B cell (primary cell): ENCODE results near the gene DGKE. TPM values are rescaled to one million over a fixed set of nuclear protein-coding genes. Genes with fewer than 3 reads are reported as not detected.

Experiments
- ATAC-seq: fragments of 200-7000 bp; cut with Tn5 transposase; one replicate; pipeline ENCODE4 v1.10.0; 2021; ENCODE audit warnings: low read depth, mild to moderate bottlenecking, moderate number of reproducible peaks, moderate library complexity
- CTCF ChIA-PET: fragments of 350-600 bp; sonication (Branson Sonifier 250); formaldehyde crosslinking; loops from one replicate; lab custom pipeline; 2021; ENCODE audit warnings: antibody characterized with exemption, inconsistent platforms; lab: Charles Lee
- POLR2A ChIA-PET: fragments of 350-600 bp; sonication (Branson Sonifier 250); formaldehyde crosslinking; loops from one replicate; lab custom pipeline; 2021; ENCODE audit warnings: antibody characterized with exemption; lab: Charles Lee
- DNase-seq: peaks from one replicate; pipeline ENCODE4 v3.0.0; 2013
- H2AFZ ChIP-seq: 2 replicates; pipeline ENCODE4 v1.6.1; 2012; ENCODE audit warnings: mild to moderate bottlenecking, low read depth, low read length; ENCODE audit not compliant: insufficient read depth, poor library complexity, severe bottlenecking
- H3K27ac ChIP-seq, 2 donors: 1 replicate in 1 of 2; 2 replicates in 1 of 2; pipeline ENCODE4 v1.5.1; 2012 to 2013; ENCODE audit warnings: low read length in 2 of 2, mild to moderate bottlenecking in 2 of 2, moderate library complexity in 1 of 2
- H3K27me3 ChIP-seq, 4 experiments: fragments of 200-600 bp in 1 of 4; sonication (generic) in 1 of 4; replicated peaks in 1 of 4; 1 replicate in 2 of 4; 2 replicates in 2 of 4; pipeline versions ENCODE4 v1.6.1 to v1.7.0; 2013 to 2016; ENCODE audit warnings: low read length in 3 of 4, mild to moderate bottlenecking in 2 of 4, mixed read lengths in 1 of 4, moderate library complexity in 1 of 4; ENCODE audit not compliant: insufficient read depth in 4 of 4, control insufficient read depth in 3 of 4; ENCODE audit errors: control extremely low read depth in 1 of 4
- H3K36me3 ChIP-seq, 2 experiments: replicated peaks in 1 of 2; 1 replicate in 1 of 2; 2 replicates in 1 of 2; pipeline versions ENCODE4 v1.6.1 to v1.7.1; 2013; ENCODE audit warnings: low read length in 1 of 2; ENCODE audit not compliant: insufficient read depth in 2 of 2, control insufficient read depth in 1 of 2; ENCODE audit errors: control extremely low read depth in 1 of 2, extremely low read depth in 1 of 2
- H3K4me1 ChIP-seq, 2 donors: fragments of 200-600 bp in 1 of 2; sonication (generic) in 1 of 2; 1 replicate in 1 of 2; 2 replicates in 1 of 2; pipeline versions ENCODE4 v1.5.1 to v1.6.1; 2013 to 2017; ENCODE audit warnings: low read length in 2 of 2; ENCODE audit not compliant: control insufficient read depth in 2 of 2, insufficient read depth in 2 of 2
- H3K4me2 ChIP-seq: replicated peaks from 2 replicates; pipeline ENCODE3; 2012; ENCODE audit warnings: mild to moderate bottlenecking, low read depth, low read length; ENCODE audit not compliant: poor library complexity, severe bottlenecking
- H3K4me3 ChIP-seq, 5 experiments: fragments of 200-600 bp in 1 of 5; sonication (generic) in 1 of 5; 1 replicate in 3 of 5; 2 replicates in 2 of 5; pipeline versions ENCODE4 v1.5.1 to v1.7.0; 2011 to 2016; ENCODE audit warnings: low read length in 4 of 5, mild to moderate bottlenecking in 4 of 5, low read depth in 2 of 5, control low read depth in 1 of 5, moderate library complexity in 1 of 5; ENCODE audit not compliant: insufficient read depth in 1 of 5; ENCODE audit errors: control extremely low read depth in 1 of 5, extremely low read depth in 1 of 5
- H3K79me2 ChIP-seq: fragments of 200-600 bp; sonication (generic); one replicate; pipeline ENCODE4 v1.6.0; 2016; ENCODE audit warnings: low read length; ENCODE audit not compliant: control insufficient read depth, insufficient read depth
- H3K9ac ChIP-seq: fragments of 200-600 bp; sonication (generic); 2 replicates; pipeline ENCODE4 v1.6.1; 2017; ENCODE audit warnings: mild to moderate bottlenecking, low read length, moderate library complexity
- H3K9me3 ChIP-seq, 3 donors: one replicate each; pipeline versions ENCODE4 v1.6.1 to v1.7.1; 2013; ENCODE audit warnings: low read length in 2 of 3; ENCODE audit not compliant: control insufficient read depth in 2 of 3, insufficient read depth in 1 of 3; ENCODE audit errors: control extremely low read depth in 1 of 3
- H4K20me1 ChIP-seq: 2 replicates; pipeline ENCODE4 v1.6.0; 2012; ENCODE audit warnings: mild to moderate bottlenecking, low read length; ENCODE audit not compliant: insufficient read depth, control insufficient read depth, poor library complexity, severe bottlenecking
- H3K27ac Mint-ChIP-seq: one replicate; pipeline ENCODE4 v1.8.0; 2021; ENCODE audit warnings: mixed read lengths
- H3K27me3 Mint-ChIP-seq: one replicate; pipeline ENCODE4 v1.8.0; 2021; ENCODE audit warnings: mixed read lengths
- H3K4me1 Mint-ChIP-seq: one replicate; pipeline ENCODE4 v1.8.0; 2021; ENCODE audit warnings: mixed read lengths
- H3K4me3 Mint-ChIP-seq: one replicate; pipeline ENCODE4 v1.8.0; 2021; ENCODE audit warnings: mixed read lengths
- H3K9me3 Mint-ChIP-seq: one replicate; pipeline ENCODE4 v1.8.0; 2022; ENCODE audit warnings: mixed read lengths; ENCODE audit not compliant: insufficient read depth
- EZH2 ChIP-seq: IDR thresholded peaks from 2 replicates; pipeline ENCODE4 v1.6.1; 2012; ENCODE audit warnings: borderline replicate concordance, low read depth, mild to moderate bottlenecking, moderate library complexity, low read length; ENCODE audit not compliant: insufficient read depth, poor library complexity, severe bottlenecking
- WGBS: methylation state at CpG from one replicate; pipeline ENCODE4 v1.1.5; 2013; ENCODE audit warnings: missing lambda C conversion rate; ENCODE audit not compliant: insufficient coverage; 5-methylcytosine and 5-hydroxymethylcytosine counted together
- intact Hi-C: fragments of 100-400 bp; cut with micrococcal nuclease; formaldehyde crosslinking; loops from one replicate; pipeline ENCODE4 v1.10.0; 2022
- polyA plus RNA-seq: library from polyadenylated mRNA; depleted of rRNA; stranded (reverse); fragments of >200 nt; gene quantifications from 2 replicates; pipeline ENCODE4 v1.2.3, GENCODE V29; 2012
- total RNA-seq, 2 donors: library from RNA; stranded (reverse); fragments of 120-200 nt in 1 of 2; gene quantifications; 1 replicate in 1 of 2; 2 replicates in 1 of 2; pipeline versions ENCODE4 v1.2.3 to v1.2.4, GENCODE V29; 2013 to 2022
- TF ChIP-seq, protein P1 (sequence below): fragments of 200-600 bp; IDR thresholded peaks from one replicate; pipeline ENCODE4 v1.8.0; 2022; ENCODE audit warnings: antibody characterized with exemption, mild to moderate bottlenecking

DGKE gene
- total and polyA plus RNA-seq, 2 donors (not counting 1 experiment from before 2014, with no cell fraction given), result 8.9 to 28.1 TPM

DNA sequence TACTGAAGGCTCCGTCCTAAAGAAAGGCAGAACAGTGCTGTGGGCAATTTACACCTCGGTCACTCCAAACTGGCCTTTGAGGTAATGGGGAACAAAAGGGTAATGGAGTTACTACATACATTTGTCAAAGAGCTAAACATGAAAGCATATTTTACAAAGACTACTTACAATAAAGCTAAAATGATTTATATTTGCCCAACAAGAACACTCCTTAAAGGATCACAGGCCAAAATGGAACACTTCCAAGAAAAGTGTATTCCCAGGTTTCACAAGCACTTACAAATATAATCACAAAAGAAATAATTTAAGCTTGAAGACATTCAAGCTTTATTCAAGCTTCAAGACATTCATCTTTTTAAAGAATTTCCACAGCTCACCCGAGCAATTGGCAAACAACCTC is 29.5 kb upstream of the DGKE start:
- Histone ChIP-seq H3K27ac (no peak overlapping the region), H3K27me3 (no peaks in the 10 kb centered on the region), H3K79me2 (no peaks in the 10 kb centered on the region), H3K4me3 (no peak overlapping the region), H3K4me2 (no peak overlapping the region), H4K20me1 (no peaks in the 10 kb centered on the region), H3K9me3 (no peaks in the 10 kb centered on the region), H3K36me3 (no peaks in the 10 kb centered on the region), H2AFZ (no peak overlapping the region), H3K4me1 (no peaks in the 10 kb centered on the region), H3K9ac (no peak overlapping the region)
- TF ChIP-seq, protein P1, sequence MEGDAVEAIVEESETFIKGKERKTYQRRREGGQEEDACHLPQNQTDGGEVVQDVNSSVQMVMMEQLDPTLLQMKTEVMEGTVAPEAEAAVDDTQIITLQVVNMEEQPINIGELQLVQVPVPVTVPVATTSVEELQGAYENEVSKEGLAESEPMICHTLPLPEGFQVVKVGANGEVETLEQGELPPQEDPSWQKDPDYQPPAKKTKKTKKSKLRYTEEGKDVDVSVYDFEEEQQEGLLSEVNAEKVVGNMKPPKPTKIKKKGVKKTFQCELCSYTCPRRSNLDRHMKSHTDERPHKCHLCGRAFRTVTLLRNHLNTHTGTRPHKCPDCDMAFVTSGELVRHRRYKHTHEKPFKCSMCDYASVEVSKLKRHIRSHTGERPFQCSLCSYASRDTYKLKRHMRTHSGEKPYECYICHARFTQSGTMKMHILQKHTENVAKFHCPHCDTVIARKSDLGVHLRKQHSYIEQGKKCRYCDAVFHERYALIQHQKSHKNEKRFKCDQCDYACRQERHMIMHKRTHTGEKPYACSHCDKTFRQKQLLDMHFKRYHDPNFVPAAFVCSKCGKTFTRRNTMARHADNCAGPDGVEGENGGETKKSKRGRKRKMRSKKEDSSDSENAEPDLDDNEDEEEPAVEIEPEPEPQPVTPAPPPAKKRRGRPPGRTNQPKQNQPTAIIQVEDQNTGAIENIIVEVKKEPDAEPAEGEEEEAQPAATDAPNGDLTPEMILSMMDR, result no peak
- TF ChIP-seq EZH2, result no peak
- ChIA-PET POLR2A (no interaction called here), CTCF (interaction anchor here (1.1 kb wide), 1 partner anchor 15 kb away, joined by 6 read pairs; no protein-coding TSS in a partner anchor)
- ATAC-seq (no peak), DNase-seq (no peak)
- intact Hi-C loops, result no loop called here
- H3K4me3 Mint-ChIP-seq, result no peak overlapping the region
- H3K4me1 Mint-ChIP-seq, result no peaks in the 10 kb centered on the region
- no CpG with 5 or more reads among the region's 3 CpGs for WGBS
- H3K27ac Mint-ChIP-seq, result no peak overlapping the region
- no peaks in the 10 kb centered on the region for H3K9me3 Mint-ChIP-seq
- H3K27me3 Mint-ChIP-seq, result no peaks in the 10 kb centered on the region

DNA sequence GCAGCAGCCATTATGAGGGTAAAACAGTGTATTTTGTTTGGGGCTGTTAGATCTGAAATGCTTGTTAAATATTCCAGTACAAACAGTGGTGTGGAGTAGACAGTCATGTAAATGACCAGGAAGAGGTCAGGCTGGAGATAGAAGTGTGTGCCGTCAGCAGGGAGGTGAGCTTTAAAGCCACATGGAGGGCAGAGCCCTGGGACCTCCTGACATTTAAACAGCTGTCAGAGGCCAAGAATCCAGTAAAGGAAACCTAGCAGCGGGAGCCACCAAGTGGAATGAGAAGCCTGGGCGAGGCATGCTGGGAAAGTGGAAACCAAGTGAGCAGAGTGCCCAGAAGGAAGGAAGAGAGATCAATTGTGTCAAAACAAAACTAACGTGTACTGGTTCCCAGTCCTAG is 27.0 kb upstream of the DGKE start:
- ATAC-seq (no peak), DNase-seq (no peak)
- intact Hi-C loops, result no loop called here
- Mint-ChIP-seq H3K9me3 (no peaks in the 10 kb centered on the region), H3K27me3 (no peaks in the 10 kb centered on the region), H3K27ac (no peak overlapping the region), H3K4me3 (no peak overlapping the region), H3K4me1 (no peaks in the 10 kb centered on the region)
- Histone ChIP-seq H3K4me3 (no peak overlapping the region), H2AFZ (no peak overlapping the region), H3K36me3 (no peaks in the 10 kb centered on the region), H3K79me2 (no peaks in the 10 kb centered on the region), H3K4me1 (no peaks in the 10 kb centered on the region), H3K9ac (no peak overlapping the region), H3K4me2 (no peak overlapping the region), H3K27ac (no peak overlapping the region), H3K27me3 (no peaks in the 10 kb centered on the region), H4K20me1 (no peaks in the 10 kb centered on the region), H3K9me3 (no peaks in the 10 kb centered on the region)
- 93% methylated on average over 4 of the region's 4 CpGs for WGBS
- TF ChIP-seq EZH2, result no peak
- TF ChIP-seq, protein P1, result no peak
- POLR2A ChIA-PET, result no interaction called here
- CTCF ChIA-PET, result interaction anchor here (0.8 kb wide), 1 partner anchor 9 kb away, joined by 3 read pairs; no protein-coding TSS in a partner anchor
